Loucy (cell line): ENCODE results near the gene UFD1.

Experiments used
- EZH2phosphoT487 ChIP-seq: fragments of 200-600 bp; IDR thresholded peaks from 2 replicates; pipeline ENCODE4 v1.6.1; 2018; ENCODE audit warnings: antibody characterized with exemption, mild to moderate bottlenecking, moderate library complexity, borderline replicate concordance
- TF ChIP-seq, protein P1 (sequence below): fragments of 200-600 bp; sonication (generic); conservative IDR thresholded peaks from 2 replicates; pipeline ENCODE4 v1.5.1; 2014; ENCODE audit warnings: mild to moderate bottlenecking, antibody characterized with exemption, low read length

DNA sequence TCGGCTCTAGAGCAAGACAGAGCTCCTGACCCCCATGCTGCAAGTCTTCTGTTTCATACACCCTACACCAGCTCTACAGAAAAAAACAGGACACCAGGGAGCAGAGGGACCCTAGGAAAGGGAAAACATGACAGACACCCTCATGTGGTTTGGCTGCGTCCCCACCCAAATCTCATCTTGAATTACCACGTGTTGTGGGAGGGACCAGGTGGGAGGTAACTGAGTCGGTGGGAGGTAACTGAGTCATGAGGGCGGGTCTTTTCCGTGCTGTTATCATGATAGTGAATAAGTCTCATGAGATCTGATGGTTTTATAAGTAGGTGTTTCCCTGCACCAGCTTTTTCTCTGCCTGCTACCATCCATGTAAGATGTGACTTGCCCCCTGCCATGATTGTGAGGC lies 24.8 kb downstream of the UFD1 start:
- TF ChIP-seq, protein P1, sequence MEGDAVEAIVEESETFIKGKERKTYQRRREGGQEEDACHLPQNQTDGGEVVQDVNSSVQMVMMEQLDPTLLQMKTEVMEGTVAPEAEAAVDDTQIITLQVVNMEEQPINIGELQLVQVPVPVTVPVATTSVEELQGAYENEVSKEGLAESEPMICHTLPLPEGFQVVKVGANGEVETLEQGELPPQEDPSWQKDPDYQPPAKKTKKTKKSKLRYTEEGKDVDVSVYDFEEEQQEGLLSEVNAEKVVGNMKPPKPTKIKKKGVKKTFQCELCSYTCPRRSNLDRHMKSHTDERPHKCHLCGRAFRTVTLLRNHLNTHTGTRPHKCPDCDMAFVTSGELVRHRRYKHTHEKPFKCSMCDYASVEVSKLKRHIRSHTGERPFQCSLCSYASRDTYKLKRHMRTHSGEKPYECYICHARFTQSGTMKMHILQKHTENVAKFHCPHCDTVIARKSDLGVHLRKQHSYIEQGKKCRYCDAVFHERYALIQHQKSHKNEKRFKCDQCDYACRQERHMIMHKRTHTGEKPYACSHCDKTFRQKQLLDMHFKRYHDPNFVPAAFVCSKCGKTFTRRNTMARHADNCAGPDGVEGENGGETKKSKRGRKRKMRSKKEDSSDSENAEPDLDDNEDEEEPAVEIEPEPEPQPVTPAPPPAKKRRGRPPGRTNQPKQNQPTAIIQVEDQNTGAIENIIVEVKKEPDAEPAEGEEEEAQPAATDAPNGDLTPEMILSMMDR: no peak
- TF ChIP-seq EZH2phosphoT487: no peak
